ENCODE results near the gene E2F8.

The E2F8 gene

DNA sequence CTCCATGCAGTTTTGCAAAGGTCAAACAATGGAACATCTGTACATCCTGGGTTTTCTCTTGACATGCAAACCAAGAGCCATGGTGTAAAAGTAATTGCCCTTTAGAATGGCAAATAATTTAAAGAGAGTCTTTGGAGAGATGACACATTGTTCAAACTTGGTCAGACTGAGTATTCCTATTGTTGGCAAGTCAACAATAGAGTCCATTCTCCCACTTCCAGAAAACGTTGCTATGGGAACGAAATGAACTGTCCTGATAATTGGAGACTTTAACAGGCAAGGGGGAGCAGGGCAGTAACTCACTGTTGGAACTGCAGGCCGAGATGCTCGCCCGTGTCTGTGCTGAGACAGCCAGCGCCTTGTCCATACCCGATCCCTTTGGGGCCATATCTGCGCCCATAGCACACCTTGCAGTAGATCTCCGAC lies 52.9 kb downstream of the E2F8 start:
- H3K27ac ChIP-seq (ENCODE audit: low read depth, low read length), result no peak overlapping the region
- H3K4me2 ChIP-seq (ENCODE audit: low read length), result no peak overlapping the region
- no peak for TF ChIP-seq EZH2phosphoT487 (IDR thresholded peaks at IDR 0.05; ENCODE audit: borderline replicate concordance, low read length)
- TF ChIP-seq, protein P1, sequence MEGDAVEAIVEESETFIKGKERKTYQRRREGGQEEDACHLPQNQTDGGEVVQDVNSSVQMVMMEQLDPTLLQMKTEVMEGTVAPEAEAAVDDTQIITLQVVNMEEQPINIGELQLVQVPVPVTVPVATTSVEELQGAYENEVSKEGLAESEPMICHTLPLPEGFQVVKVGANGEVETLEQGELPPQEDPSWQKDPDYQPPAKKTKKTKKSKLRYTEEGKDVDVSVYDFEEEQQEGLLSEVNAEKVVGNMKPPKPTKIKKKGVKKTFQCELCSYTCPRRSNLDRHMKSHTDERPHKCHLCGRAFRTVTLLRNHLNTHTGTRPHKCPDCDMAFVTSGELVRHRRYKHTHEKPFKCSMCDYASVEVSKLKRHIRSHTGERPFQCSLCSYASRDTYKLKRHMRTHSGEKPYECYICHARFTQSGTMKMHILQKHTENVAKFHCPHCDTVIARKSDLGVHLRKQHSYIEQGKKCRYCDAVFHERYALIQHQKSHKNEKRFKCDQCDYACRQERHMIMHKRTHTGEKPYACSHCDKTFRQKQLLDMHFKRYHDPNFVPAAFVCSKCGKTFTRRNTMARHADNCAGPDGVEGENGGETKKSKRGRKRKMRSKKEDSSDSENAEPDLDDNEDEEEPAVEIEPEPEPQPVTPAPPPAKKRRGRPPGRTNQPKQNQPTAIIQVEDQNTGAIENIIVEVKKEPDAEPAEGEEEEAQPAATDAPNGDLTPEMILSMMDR (IDR thresholded peaks at IDR 0.05; ENCODE audit: low read depth, low read length, poor library complexity, severe bottlenecking), result no peak
- H3K9me2 ChIP-seq (replicated peaks; ENCODE audit: control insufficient read depth, low read length), result no peaks in the 10 kb centered on the region
- no peaks in the 10 kb centered on the region for H4K20me1 ChIP-seq (ENCODE audit: control insufficient read depth, insufficient read depth, low read depth, low read length)
- no peak overlapping the region for H3K4me3 ChIP-seq (ENCODE audit: low read length)
- no peaks in the 10 kb centered on the region for H3F3A ChIP-seq (ENCODE audit: control insufficient read depth, insufficient read depth)
- H3K36me3 ChIP-seq (ENCODE audit: control insufficient read depth, low read length), result no peaks in the 10 kb centered on the region
- no peaks in the 10 kb centered on the region for H3K79me2 ChIP-seq (ENCODE audit: control insufficient read depth, low read length)
- no peaks in the 10 kb centered on the region for H3K9me3 ChIP-seq (ENCODE audit: control insufficient read depth, insufficient read depth, low read length)
- H3K27me3 ChIP-seq (ENCODE audit: control insufficient read depth, low read length), result no peaks in the 10 kb centered on the region
- H3K4me1 ChIP-seq (ENCODE audit: control insufficient read depth, low read length), result no peaks in the 10 kb centered on the region

DNA sequence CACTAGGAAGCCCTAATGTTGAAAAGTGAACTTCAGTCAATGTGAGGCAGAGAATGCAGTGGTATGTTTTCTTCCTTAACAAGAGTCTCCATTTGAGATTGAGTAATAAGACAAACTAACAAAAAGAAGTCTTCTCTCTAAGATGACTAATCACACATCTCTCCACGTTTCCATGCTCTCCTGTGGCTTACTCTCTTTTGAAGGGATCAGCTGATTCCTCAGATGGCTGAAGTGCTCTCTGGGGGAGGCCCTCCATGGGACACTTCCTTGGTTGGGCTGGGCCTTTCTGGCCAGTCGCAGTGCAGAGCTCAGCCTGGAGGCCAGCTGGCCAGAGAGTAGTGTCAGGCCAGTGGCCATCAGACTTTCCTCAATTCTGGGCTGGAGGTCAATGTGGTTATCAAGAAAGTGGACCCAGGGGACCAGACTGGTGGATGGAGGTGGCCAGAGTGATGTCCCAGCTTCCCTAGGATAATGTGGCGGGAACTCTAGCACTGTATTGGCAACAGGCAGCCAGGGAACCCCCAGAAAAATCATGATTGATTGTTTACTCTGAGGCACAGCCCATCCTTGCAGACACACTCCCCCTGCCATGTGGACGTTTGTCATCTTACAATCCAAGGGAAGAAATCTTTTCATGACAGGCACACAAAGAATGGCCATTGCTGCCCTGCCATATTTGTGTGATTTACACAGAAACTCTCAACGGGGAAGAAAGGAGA lies 53.5 kb downstream of the E2F8 start:
- Histone ChIP-seq H3K9me2 (replicated peaks; ENCODE audit: control insufficient read depth, low read length) (no peaks in the 10 kb centered on the region), H3K27me3 (ENCODE audit: control insufficient read depth, low read length) (no peaks in the 10 kb centered on the region), H3K79me2 (ENCODE audit: control insufficient read depth, low read length) (no peaks in the 10 kb centered on the region)

DNA sequence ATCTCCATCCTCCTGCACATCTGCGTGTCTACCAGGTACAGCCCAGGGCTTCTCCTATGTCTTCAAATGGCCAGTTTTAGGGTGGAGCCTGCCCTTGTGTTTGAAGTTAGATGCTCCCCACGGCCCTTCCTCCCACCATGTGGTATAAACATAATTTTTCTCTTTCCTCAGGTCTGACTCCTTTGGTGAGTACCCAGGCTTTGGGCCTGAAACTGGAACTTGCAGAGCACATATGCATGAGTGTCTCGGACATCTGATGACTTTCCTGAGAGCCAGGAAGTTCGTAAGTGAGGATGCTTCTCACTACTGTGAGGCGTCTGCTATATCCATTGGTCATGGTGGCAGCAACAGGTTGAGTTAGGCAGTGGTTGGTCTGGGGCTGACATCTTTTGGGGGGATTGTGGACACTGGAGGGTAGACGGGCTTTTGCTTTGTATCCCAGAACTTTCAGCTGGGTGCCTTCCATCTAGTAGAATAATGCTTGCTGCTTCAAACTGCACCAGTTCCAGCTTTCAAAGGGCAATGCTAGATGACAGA lies 55.2 kb downstream of the E2F8 start:
- no peaks in the 10 kb centered on the region for H3K9me3 ChIP-seq (ENCODE audit: control insufficient read depth, insufficient read depth, low read length)
- no peak overlapping the region for H3K27ac ChIP-seq (ENCODE audit: low read depth, low read length)
- no peaks in the 10 kb centered on the region for H3K27me3 ChIP-seq (ENCODE audit: control insufficient read depth, low read length)
- no peak overlapping the region for H3K4me2 ChIP-seq (ENCODE audit: low read length)
- H4K20me1 ChIP-seq (ENCODE audit: control insufficient read depth, insufficient read depth, low read depth, low read length), result no peaks in the 10 kb centered on the region
- H3K4me1 ChIP-seq (ENCODE audit: control insufficient read depth, low read length), result no peaks in the 10 kb centered on the region
- no peaks in the 10 kb centered on the region for H3F3A ChIP-seq (ENCODE audit: control insufficient read depth, insufficient read depth)
- no peaks in the 10 kb centered on the region for H3K79me2 ChIP-seq (ENCODE audit: control insufficient read depth, low read length)
- H3K36me3 ChIP-seq (ENCODE audit: control insufficient read depth, low read length), result no peaks in the 10 kb centered on the region
- no peaks in the 10 kb centered on the region for H3K9me2 ChIP-seq (replicated peaks; ENCODE audit: control insufficient read depth, low read length)
- no peak overlapping the region for H3K4me3 ChIP-seq (ENCODE audit: low read length)
- TF ChIP-seq EZH2phosphoT487 (IDR thresholded peaks at IDR 0.05; ENCODE audit: borderline replicate concordance, low read length), result no peak
- TF ChIP-seq, protein P1 (IDR thresholded peaks at IDR 0.05; ENCODE audit: low read depth, low read length, poor library complexity, severe bottlenecking), result no peak

More for the DNA sequence above, 53.5 kb downstream of the E2F8 start:
- Histone ChIP-seq H3K27ac (ENCODE audit: low read depth, low read length) (no peak overlapping the region), H3K36me3 (ENCODE audit: control insufficient read depth, low read length) (no peaks in the 10 kb centered on the region), H3K9me3 (ENCODE audit: control insufficient read depth, insufficient read depth, low read length) (no peaks in the 10 kb centered on the region), H4K20me1 (ENCODE audit: control insufficient read depth, insufficient read depth, low read depth, low read length) (no peaks in the 10 kb centered on the region), H3K4me1 (ENCODE audit: control insufficient read depth, low read length) (no peaks in the 10 kb centered on the region), H3K4me3 (ENCODE audit: low read length) (no peak overlapping the region), H3K4me2 (ENCODE audit: low read length) (no peak overlapping the region), H3F3A (ENCODE audit: control insufficient read depth, insufficient read depth) (no peaks in the 10 kb centered on the region)
- no peak for TF ChIP-seq EZH2phosphoT487 (IDR thresholded peaks at IDR 0.05; ENCODE audit: borderline replicate concordance, low read length)
- TF ChIP-seq, protein P1 (IDR thresholded peaks at IDR 0.05; ENCODE audit: low read depth, low read length, poor library complexity, severe bottlenecking), result no peak
